Ascending aorta (tissue), 2 donors: ENCODE measurements around the gene C1GALT1C1L. TPM values are rescaled to one million over a fixed set of nuclear protein-coding genes. Genes with fewer than 3 reads are reported as not detected.
"Not testable (repeated sequence)": the region's sequence is repeated elsewhere in the genome, so short reads cannot be mapped to it uniquely, and the experiment has no call there.

Experiments used
- DNase-seq, 2 donors: peaks; one replicate each; pipeline ENCODE4 v3.0.0-alpha.2; 2019; ENCODE audit warnings: low spot score in 2 of 2
- H3K27ac ChIP-seq, 2 donors: fragments of 200-600 bp; sonication (generic); one replicate each; pipeline ENCODE4 v1.5.1; 2016 to 2017; ENCODE audit warnings: mild to moderate bottlenecking in 1 of 2
- H3K27me3 ChIP-seq: fragments of 200-600 bp; sonication (generic); one replicate; pipeline ENCODE4 v1.5.1; 2017
- H3K36me3 ChIP-seq, 2 donors: fragments of 200-600 bp; sonication (generic); one replicate each; pipeline ENCODE4 v1.5.1; 2016
- H3K4me1 ChIP-seq, 2 donors: fragments of 200-600 bp; sonication (generic); one replicate each; pipeline ENCODE4 v1.5.1; 2016 to 2017; ENCODE audit warnings: mild to moderate bottlenecking in 1 of 2
- H3K4me3 ChIP-seq, 2 donors: fragments of 200-600 bp; sonication (generic); one replicate each; pipeline ENCODE4 v1.5.1; 2016 to 2017; ENCODE audit warnings: mild to moderate bottlenecking in 1 of 2
- H3K9me3 ChIP-seq, 2 donors: fragments of 200-600 bp; sonication (generic); one replicate each; pipeline ENCODE4 v1.5.1; 2016
- intact Hi-C: fragments of 100-400 bp; cut with DNase I; formaldehyde crosslinking; loops from one replicate; pipeline ENCODE4 v1.15.1; 2023
- total RNA-seq: library from RNA; depleted of rRNA; stranded (reverse); fragments of >200 nt; gene quantifications from one replicate; pipeline ENCODE4 v1.1.0, GENCODE V29; 2016
- TF ChIP-seq, protein P1 (sequence below), 3 experiments: fragments of 200-600 bp in 2 of 3; fragments of 450-650 bp in 1 of 3; sonication (generic) in 2 of 3; IDR thresholded peaks; one replicate each; pipeline ENCODE4 v1.5.1; 2016 to 2019; ENCODE audit warnings: antibody characterized with exemption in 3 of 3, mild to moderate bottlenecking in 1 of 3, moderate library complexity in 1 of 3

Gene C1GALT1C1L
- total RNA-seq, 1 donor from 2014 or later: not detected

DNA sequence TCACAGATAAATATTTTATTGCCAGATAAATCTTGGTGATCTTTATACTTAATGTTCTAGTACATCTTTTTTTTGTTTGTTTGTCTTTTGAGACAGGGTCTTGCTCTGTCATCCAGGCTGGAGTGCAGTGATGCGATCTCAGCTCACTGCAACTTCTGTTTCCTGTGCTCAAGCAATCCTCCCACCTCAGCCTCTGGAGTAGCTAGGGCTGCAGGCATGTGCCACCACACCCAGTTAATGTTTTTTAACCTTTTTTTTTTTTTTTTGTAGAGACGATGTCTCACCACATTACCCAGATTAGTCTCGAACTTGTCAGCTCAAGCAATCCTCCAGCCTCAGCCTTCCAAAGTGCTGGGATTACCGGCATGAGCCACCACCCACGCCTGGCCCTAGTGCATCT lies 9.1 kb upstream of the C1GALT1C1L start:
- Histone ChIP-seq H3K4me3 (no peak overlapping the region), H3K36me3 (no peaks in the 10 kb centered on the region), H3K4me1 (no peaks in the 10 kb centered on the region), H3K9me3 (no peaks in the 10 kb centered on the region), H3K27me3 (no peaks in the 10 kb centered on the region), H3K27ac (no peak overlapping the region)
- DNase-seq: no peak
- intact Hi-C loops: no loop called here
- TF ChIP-seq, protein P1, sequence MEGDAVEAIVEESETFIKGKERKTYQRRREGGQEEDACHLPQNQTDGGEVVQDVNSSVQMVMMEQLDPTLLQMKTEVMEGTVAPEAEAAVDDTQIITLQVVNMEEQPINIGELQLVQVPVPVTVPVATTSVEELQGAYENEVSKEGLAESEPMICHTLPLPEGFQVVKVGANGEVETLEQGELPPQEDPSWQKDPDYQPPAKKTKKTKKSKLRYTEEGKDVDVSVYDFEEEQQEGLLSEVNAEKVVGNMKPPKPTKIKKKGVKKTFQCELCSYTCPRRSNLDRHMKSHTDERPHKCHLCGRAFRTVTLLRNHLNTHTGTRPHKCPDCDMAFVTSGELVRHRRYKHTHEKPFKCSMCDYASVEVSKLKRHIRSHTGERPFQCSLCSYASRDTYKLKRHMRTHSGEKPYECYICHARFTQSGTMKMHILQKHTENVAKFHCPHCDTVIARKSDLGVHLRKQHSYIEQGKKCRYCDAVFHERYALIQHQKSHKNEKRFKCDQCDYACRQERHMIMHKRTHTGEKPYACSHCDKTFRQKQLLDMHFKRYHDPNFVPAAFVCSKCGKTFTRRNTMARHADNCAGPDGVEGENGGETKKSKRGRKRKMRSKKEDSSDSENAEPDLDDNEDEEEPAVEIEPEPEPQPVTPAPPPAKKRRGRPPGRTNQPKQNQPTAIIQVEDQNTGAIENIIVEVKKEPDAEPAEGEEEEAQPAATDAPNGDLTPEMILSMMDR (IDR thresholded peaks at IDR 0.05): no peak

DNA sequence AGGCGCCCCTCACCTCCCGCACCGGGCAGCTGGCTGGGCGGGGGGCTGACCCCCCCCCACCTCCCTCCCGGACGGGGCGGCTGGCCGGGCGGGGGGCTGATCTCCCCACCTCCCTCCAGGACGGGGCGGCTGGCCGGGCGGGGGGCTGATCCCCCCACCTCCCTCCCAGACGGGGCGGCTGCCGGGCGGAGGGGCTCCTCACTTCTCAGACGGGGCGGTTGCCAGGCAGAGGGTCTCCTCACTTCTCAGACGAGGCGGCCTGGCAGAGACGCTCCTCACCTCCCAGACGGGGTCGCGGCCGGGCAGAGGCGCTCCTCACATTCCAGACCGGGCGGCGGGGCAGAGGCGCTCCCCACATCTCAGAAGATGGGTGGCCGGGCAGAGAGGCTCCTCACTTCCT lies 1.6 kb upstream of the C1GALT1C1L start:
- H3K9me3 ChIP-seq, intact Hi-C loops, H3K27ac ChIP-seq, DNase-seq, H3K27me3 ChIP-seq, H3K4me3 ChIP-seq, H3K4me1 ChIP-seq, H3K36me3 ChIP-seq: not testable (repeated sequence)

DNA sequence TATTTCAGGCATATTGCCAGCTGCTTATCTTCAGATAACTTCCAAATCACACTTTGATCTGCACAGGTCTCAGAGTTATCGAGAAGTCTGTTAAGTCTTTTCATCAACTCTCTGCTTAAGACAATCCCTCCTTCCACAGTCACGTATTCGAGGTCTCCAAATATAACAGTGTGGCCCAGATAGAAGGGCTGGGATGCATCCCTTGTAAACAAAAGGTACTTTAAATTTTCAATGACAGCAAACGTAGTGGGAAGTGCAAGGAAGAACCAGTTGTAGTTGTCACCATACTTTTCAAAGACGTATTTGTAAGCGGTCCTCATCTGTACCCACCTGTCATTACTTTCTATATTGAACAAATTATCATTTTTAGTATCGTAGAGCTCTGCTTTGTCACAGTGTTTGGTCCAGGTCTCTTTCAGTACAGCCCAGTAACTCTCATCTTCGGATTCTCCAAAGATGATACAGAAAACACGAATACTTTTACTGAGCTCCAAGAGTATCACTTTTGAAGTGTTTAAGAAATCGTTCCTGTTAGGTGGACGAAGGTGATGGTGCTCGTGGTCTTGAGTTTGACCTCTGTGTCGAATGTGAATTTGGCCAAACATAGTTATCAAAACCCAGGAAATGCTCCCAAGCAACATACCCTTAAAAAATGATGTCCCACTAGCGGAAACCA lies 445 bp downstream of the C1GALT1C1L start:
- Histone ChIP-seq H3K27ac (no peak overlapping the region), H3K4me3 (peak overlapping the region; percentile 51 to 68), H3K9me3 (no peaks in the 10 kb centered on the region), H3K27me3 (no peaks in the 10 kb centered on the region), H3K36me3 (no peaks in the 10 kb centered on the region), H3K4me1 (no peaks in the 10 kb centered on the region)
- TF ChIP-seq, protein P1 (IDR thresholded peaks at IDR 0.05): no peak
- intact Hi-C loops: no loop called here
- no peak for DNase-seq

DNA sequence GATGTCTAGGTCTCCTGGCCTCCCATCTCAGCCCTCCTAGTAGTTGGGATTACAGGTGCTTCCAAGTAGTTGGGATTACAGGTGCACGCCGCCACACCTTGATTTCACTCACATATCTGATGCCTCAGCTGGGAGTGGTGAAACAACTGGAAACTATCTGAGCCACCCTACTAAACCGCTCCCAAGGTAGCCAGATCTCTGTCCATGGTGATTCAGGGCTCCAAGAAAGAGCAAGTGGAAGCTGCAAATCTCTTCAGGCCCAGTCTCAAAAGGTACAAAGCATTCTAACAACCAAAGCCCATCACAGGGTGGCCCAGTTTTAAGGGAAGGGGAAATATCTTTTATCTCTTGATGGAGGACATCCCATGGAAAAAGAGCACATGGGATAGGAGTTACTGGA lies 19.0 kb downstream of the C1GALT1C1L start:
- Histone ChIP-seq H3K27me3 (no peaks in the 10 kb centered on the region), H3K36me3 (no peaks in the 10 kb centered on the region), H3K9me3 (no peaks in the 10 kb centered on the region), H3K4me3 (no peak overlapping the region), H3K4me1 (no peaks in the 10 kb centered on the region), H3K27ac (no peak overlapping the region)
- TF ChIP-seq, protein P1 (IDR thresholded peaks at IDR 0.05): no peak
- intact Hi-C loops: no loop called here
- DNase-seq: no peak

DNA sequence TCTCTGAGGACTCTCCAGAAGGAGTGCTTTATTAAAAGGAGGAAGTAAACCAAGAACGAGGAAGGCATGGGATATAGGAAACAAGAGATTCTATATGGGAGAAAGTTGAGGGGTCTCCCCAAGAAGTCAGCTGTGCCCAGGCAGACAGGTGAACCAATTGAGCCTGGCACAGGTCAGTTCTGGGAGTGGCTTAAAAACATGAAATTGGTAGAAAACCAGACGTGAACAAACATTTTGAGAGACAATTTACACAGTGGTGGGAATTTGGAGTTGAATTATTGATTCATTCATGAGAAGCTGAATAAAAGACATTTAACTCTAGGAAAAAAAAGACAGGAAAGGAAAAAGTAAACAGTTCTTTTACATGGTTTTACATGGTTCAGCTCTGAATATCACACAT lies 22.7 kb downstream of the C1GALT1C1L start:
- Histone ChIP-seq H3K36me3 (no peaks in the 10 kb centered on the region), H3K4me3 (no peak overlapping the region), H3K27me3 (no peaks in the 10 kb centered on the region), H3K9me3 (no peaks in the 10 kb centered on the region), H3K27ac (no peak overlapping the region), H3K4me1 (peaks cover 0 to 3% of the 10 kb centered on the region in 2 donors)
- no peak for DNase-seq
- TF ChIP-seq, protein P1 (IDR thresholded peaks at IDR 0.05): no peak
- intact Hi-C loops: no loop called here

DNA sequence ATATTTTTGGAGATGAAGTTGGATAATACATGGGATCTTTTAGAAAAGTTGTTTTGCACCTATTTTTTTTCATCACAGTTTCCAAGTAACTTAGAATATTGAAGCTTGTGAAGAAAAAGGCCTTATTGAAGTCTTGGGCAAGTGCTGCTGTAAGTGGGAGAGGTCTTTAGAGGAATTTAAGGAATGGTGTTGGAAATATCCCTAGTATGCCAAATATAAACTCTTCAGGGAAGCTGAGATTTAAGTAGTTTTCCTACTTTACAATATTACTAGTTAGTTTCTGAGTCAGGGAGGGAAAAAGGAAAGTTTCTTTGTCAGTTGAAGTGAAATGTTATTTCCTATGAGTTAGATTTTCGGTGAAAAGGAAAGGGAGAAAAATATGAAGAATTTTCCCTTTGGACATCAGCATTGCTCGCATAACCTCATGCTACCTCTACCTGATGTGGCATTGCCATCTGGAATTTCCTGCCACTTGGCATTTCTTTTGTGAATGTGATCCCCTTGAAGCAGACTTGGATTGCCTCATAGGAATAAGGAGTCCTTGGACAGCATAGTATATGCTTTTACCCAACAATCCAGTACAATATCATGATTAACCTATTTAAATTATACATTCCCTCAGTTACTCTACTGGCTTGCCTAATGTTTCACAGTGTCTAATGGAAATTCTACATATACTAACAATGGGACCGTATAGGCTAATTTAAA lies 27.1 kb downstream of the C1GALT1C1L start:
- Histone ChIP-seq H3K36me3 (no peaks in the 10 kb centered on the region), H3K4me3 (no peak overlapping the region), H3K27me3 (no peaks in the 10 kb centered on the region), H3K27ac (peak overlapping the region; percentile 9 to 64), H3K9me3 (no peaks in the 10 kb centered on the region), H3K4me1 (peaks cover 0 to 3% of the 10 kb centered on the region in 2 donors)
- no peak for DNase-seq
- intact Hi-C loops: no loop called here
- TF ChIP-seq, protein P1 (IDR thresholded peaks at IDR 0.05): no peak
